ENCODE measurements around the gene SGMS2. TPM values are rescaled to one million over a fixed set of nuclear protein-coding genes. Genes with fewer than 3 reads are reported as not detected.

The SGMS2 gene
- total RNA-seq, 1 donor from 2014 or later: not detected

DNA sequence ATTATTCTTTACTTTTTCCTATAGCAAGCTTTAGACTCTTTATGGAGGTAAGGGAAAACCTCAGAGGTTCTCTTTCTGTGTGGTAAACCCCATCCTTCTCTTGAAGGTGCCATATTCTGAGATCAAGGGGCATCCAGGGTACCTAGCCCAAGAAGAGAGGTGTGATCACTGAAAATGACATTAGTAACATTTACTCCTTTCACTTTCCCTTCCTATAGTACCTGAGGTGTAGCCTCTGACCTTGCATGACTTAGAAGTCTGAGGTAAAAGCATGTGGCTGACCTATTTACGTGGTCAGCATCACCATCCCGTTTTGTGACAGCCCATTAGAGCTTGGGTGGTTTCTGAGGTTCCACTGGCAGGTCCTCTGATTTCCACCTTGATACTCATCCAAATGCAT is 25.7 kb downstream of the SGMS2 start:
- no peaks in the 10 kb centered on the region for H3K9me3 Mint-ChIP-seq (ENCODE audit: unreplicated experiment)
- no peaks in the 10 kb centered on the region for H3K27me3 Mint-ChIP-seq (ENCODE audit: unreplicated experiment)
- H3K36me3 Mint-ChIP-seq (ENCODE audit: unreplicated experiment): no peaks in the 10 kb centered on the region
- no peaks in the 10 kb centered on the region for H3K4me1 Mint-ChIP-seq (ENCODE audit: low read depth, unreplicated experiment)
- DNase-seq: no peak
- no peak overlapping the region for H3K4me3 Mint-ChIP-seq (ENCODE audit: unreplicated experiment)
- H3K27ac Mint-ChIP-seq (ENCODE audit: unreplicated experiment): no peak overlapping the region
- TF ChIP-seq, protein P1, sequence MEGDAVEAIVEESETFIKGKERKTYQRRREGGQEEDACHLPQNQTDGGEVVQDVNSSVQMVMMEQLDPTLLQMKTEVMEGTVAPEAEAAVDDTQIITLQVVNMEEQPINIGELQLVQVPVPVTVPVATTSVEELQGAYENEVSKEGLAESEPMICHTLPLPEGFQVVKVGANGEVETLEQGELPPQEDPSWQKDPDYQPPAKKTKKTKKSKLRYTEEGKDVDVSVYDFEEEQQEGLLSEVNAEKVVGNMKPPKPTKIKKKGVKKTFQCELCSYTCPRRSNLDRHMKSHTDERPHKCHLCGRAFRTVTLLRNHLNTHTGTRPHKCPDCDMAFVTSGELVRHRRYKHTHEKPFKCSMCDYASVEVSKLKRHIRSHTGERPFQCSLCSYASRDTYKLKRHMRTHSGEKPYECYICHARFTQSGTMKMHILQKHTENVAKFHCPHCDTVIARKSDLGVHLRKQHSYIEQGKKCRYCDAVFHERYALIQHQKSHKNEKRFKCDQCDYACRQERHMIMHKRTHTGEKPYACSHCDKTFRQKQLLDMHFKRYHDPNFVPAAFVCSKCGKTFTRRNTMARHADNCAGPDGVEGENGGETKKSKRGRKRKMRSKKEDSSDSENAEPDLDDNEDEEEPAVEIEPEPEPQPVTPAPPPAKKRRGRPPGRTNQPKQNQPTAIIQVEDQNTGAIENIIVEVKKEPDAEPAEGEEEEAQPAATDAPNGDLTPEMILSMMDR (IDR thresholded peaks at IDR 0.05; ENCODE audit: partially characterized antibody, unreplicated experiment): no peak

- no peaks in the 10 kb centered on the region for H3K4me1 Mint-ChIP-seq (ENCODE audit: low read depth, unreplicated experiment)
- H3K9me3 Mint-ChIP-seq (ENCODE audit: unreplicated experiment): no peaks in the 10 kb centered on the region
- TF ChIP-seq, protein P1 (IDR thresholded peaks at IDR 0.05; ENCODE audit: partially characterized antibody, unreplicated experiment): no peak
- no peaks in the 10 kb centered on the region for H3K36me3 Mint-ChIP-seq (ENCODE audit: unreplicated experiment)
- no peak overlapping the region for H3K27ac Mint-ChIP-seq (ENCODE audit: unreplicated experiment)
- no peak overlapping the region for H3K4me3 Mint-ChIP-seq (ENCODE audit: unreplicated experiment)
- DNase-seq: no peak
- no peaks in the 10 kb centered on the region for H3K27me3 Mint-ChIP-seq (ENCODE audit: unreplicated experiment)
Observed at GRCh38 chr4:107853444-107854355, 29.0 kb downstream of the SGMS2 start.

GRCh38 chr4:107854356-107855022 is 29.8 kb downstream of the SGMS2 start:
- DNase-seq: no peak
- Mint-ChIP-seq H3K27ac (ENCODE audit: unreplicated experiment) (no peak overlapping the region), H3K9me3 (ENCODE audit: unreplicated experiment) (no peaks in the 10 kb centered on the region), H3K4me1 (ENCODE audit: low read depth, unreplicated experiment) (peaks cover 2% of the 10 kb centered on the region), H3K4me3 (ENCODE audit: unreplicated experiment) (no peak overlapping the region), H3K27me3 (ENCODE audit: unreplicated experiment) (no peaks in the 10 kb centered on the region), H3K36me3 (ENCODE audit: unreplicated experiment) (no peaks in the 10 kb centered on the region)
- TF ChIP-seq, protein P1 (IDR thresholded peaks at IDR 0.05; ENCODE audit: partially characterized antibody, unreplicated experiment): no peak

GRCh38 chr4:107855723-107856122 is 31.0 kb downstream of the SGMS2 start:
- Mint-ChIP-seq H3K27me3 (ENCODE audit: unreplicated experiment) (no peaks in the 10 kb centered on the region), H3K36me3 (ENCODE audit: unreplicated experiment) (no peaks in the 10 kb centered on the region), H3K27ac (ENCODE audit: unreplicated experiment) (no peak overlapping the region), H3K4me3 (ENCODE audit: unreplicated experiment) (no peak overlapping the region), H3K9me3 (ENCODE audit: unreplicated experiment) (no peaks in the 10 kb centered on the region), H3K4me1 (ENCODE audit: low read depth, unreplicated experiment) (peaks cover 4% of the 10 kb centered on the region)
- no peak for DNase-seq
- TF ChIP-seq, protein P1 (IDR thresholded peaks at IDR 0.05; ENCODE audit: partially characterized antibody, unreplicated experiment): no peak

DNA sequence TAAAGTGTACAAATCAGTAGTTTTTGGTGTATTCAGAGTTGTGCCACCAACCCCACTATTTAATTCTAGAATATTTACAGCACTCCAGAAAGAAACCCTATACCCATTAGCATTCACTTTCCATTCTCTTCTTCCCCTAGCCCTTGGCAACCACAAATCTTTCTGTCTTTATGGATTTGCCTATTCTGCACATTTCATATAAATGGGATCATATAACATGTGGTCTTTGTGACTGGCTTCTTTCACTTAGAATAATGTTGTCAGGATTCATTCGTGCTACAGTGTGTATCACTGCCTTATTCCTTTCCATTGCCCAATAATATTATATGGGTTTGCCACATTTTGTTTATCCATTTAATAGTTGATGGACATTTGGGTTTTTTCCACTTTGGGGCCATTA is 32.2 kb downstream of the SGMS2 start:
- TF ChIP-seq, protein P1 (IDR thresholded peaks at IDR 0.05; ENCODE audit: partially characterized antibody, unreplicated experiment): no peak
- H3K27ac Mint-ChIP-seq (ENCODE audit: unreplicated experiment): no peak overlapping the region
- DNase-seq: no peak
- no peak overlapping the region for H3K4me3 Mint-ChIP-seq (ENCODE audit: unreplicated experiment)
- H3K9me3 Mint-ChIP-seq (ENCODE audit: unreplicated experiment): no peaks in the 10 kb centered on the region
- H3K36me3 Mint-ChIP-seq (ENCODE audit: unreplicated experiment): no peaks in the 10 kb centered on the region
- H3K4me1 Mint-ChIP-seq (ENCODE audit: low read depth, unreplicated experiment): peaks cover 4% of the 10 kb centered on the region
- H3K27me3 Mint-ChIP-seq (ENCODE audit: unreplicated experiment): no peaks in the 10 kb centered on the region
